GM10248 (cell line): ENCODE results near the gene PDE4D.

Experiments used
- CTCF ChIA-PET: fragments of 300-600 bp; sonication (Branson Sonifier 250); formaldehyde crosslinking; extraction: SDS; loops from one replicate; lab custom pipeline; 2021; ENCODE audit warnings: antibody characterized with exemption; lab: Yijun Ruan, JAX
- POLR2A ChIA-PET: fragments of 350-650 bp; sonication (Branson Sonifier 250); formaldehyde crosslinking; extraction: SDS; loops from one replicate; lab custom pipeline; 2020; ENCODE audit warnings: antibody characterized with exemption; lab: Yijun Ruan, JAX
- DNase-seq: peaks from one replicate; pipeline ENCODE4 v3.0.0; 2012; ENCODE audit errors: extremely low spot score
- TF ChIP-seq, protein P1 (sequence below): IDR thresholded peaks from 2 replicates; pipeline ENCODE4 v1.5.1; 2012; ENCODE audit warnings: mild to moderate bottlenecking, low read depth; ENCODE audit errors: extremely low read depth, missing control alignments, control extremely low read depth

The PDE4D gene

DNA sequence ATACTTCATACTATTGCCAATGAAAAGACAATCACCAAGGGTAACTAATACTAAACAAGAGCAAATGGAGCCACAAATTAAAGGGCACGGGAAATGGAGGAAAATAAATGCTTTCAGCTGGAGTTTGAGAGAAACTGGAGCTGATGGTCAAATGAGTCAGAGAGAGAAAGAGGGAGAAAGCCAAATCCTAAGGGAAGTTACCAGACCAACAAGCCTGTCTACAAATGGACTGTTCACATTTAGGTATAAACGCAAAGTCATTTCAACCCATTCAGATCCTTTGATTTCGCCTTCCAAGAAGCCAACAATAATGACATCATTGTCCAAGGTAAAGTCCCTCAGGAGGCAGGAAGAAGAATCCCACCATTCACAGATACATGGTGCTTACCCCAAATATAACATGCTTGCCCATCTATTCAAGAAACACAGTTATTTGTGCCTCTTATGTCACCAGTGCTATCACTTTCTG, 958.9 kb downstream of the PDE4D start:
- CTCF ChIA-PET, result no interaction called here

GRCh38 chr5:58933891-58934628, 959.5 kb downstream of the PDE4D start:
- no peak for DNase-seq
- ChIA-PET POLR2A (no interaction called here), CTCF (interaction anchor here (0.6 kb wide), 1 partner anchor 43 kb away, joined by 3 read pairs; no protein-coding TSS in a partner anchor)
- TF ChIP-seq, protein P1, sequence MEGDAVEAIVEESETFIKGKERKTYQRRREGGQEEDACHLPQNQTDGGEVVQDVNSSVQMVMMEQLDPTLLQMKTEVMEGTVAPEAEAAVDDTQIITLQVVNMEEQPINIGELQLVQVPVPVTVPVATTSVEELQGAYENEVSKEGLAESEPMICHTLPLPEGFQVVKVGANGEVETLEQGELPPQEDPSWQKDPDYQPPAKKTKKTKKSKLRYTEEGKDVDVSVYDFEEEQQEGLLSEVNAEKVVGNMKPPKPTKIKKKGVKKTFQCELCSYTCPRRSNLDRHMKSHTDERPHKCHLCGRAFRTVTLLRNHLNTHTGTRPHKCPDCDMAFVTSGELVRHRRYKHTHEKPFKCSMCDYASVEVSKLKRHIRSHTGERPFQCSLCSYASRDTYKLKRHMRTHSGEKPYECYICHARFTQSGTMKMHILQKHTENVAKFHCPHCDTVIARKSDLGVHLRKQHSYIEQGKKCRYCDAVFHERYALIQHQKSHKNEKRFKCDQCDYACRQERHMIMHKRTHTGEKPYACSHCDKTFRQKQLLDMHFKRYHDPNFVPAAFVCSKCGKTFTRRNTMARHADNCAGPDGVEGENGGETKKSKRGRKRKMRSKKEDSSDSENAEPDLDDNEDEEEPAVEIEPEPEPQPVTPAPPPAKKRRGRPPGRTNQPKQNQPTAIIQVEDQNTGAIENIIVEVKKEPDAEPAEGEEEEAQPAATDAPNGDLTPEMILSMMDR, result no peak

More for the DNA sequence above, 958.9 kb downstream of the PDE4D start:
- no peak for DNase-seq
- TF ChIP-seq, protein P1, result no peak
- POLR2A ChIA-PET, result no interaction called here

GRCh38 chr5:58932057-58932612, 961.4 kb downstream of the PDE4D start:
- CTCF ChIA-PET, result no interaction called here
- POLR2A ChIA-PET, result no interaction called here
- TF ChIP-seq, protein P1, result no peak
- no peak for DNase-seq

DNA sequence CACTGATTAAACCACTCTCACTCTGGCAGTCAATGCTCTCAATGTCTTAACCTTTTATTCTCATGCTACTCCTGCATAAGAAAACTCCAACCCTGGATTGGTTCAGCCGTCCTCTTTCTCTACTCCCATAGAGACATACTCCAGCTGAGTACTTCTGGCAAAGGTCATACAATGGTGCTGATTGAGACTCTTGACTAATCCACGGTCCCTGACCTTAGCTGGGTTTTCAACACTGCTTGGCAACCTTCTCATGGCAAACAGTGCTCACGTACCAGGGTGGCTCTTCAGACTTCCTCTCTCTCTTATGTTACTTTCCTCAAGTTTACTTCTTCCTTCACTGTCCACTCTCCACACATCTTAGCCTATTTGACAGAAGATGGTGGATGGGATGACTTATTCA, 963.0 kb downstream of the PDE4D start:
- ChIA-PET CTCF (interaction anchor here (0.9 to 1.0 kb wide), 2 partner anchors 11 to 44 kb away, joined by 3 to 4 read pairs; no protein-coding TSS in a partner anchor), POLR2A (no interaction called here)
- TF ChIP-seq, protein P1, result no peak
- DNase-seq, result no peak

GRCh38 chr5:58929726-58930125, 963.8 kb downstream of the PDE4D start:
- no peak for DNase-seq
- ChIA-PET POLR2A (no interaction called here), CTCF (interaction anchor here (0.9 kb wide), 1 partner anchor 44 kb away, joined by 4 read pairs; no protein-coding TSS in a partner anchor)
- TF ChIP-seq, protein P1, result no peak

- ChIA-PET CTCF (no interaction called here), POLR2A (no interaction called here)
- DNase-seq, result no peak
- TF ChIP-seq, protein P1, result no peak
These were observed 965.6 kb downstream of the PDE4D start for GRCh38 chr5:58927938-58928337.
